Peyer's patch (tissue), 4 donors: ENCODE measurements around the gene NDUFB4. TPM values are rescaled to one million over a fixed set of nuclear protein-coding genes. Genes with fewer than 3 reads are reported as not detected.
A peak's percentile ranks its signal among the peaks of the same experiment; 100 is the strongest.

Experiments used
- DNase-seq, 3 donors: peaks; one replicate each; pipeline ENCODE4 v3.0.0-alpha.2; 2017 to 2019
- H3K27ac ChIP-seq, 4 donors: fragments of 200-600 bp; sonication (generic); one replicate each; pipeline ENCODE4 v1.5.1; 2016 to 2019
- H3K27me3 ChIP-seq, 2 donors: fragments of 200-600 bp; sonication (generic); one replicate each; pipeline ENCODE4 v1.5.1; 2019
- H3K36me3 ChIP-seq, 3 donors: fragments of 200-600 bp; sonication (generic); one replicate each; pipeline ENCODE4 v1.5.1; 2016 to 2019
- H3K4me1 ChIP-seq, 4 donors: fragments of 200-600 bp; sonication (generic); one replicate each; pipeline ENCODE4 v1.5.1; 2016 to 2019
- H3K4me3 ChIP-seq, 4 donors: fragments of 200-600 bp; sonication (generic); 1 replicate in 3 of 4; 2 replicates in 1 of 4; pipeline ENCODE4 v1.5.1; 2016 to 2019; ENCODE audit warnings: mild to moderate bottlenecking in 1 of 4
- H3K9me3 ChIP-seq, 4 donors: fragments of 200-600 bp; sonication (generic); one replicate each; pipeline ENCODE4 v1.5.1; 2016 to 2019; ENCODE audit warnings: mild to moderate bottlenecking in 1 of 4
- CTCF ChIP-seq, 6 experiments: fragments of 450-650 bp in 4 of 6; fragments of 200-600 bp in 2 of 6; sonication (generic) in 1 of 6; IDR thresholded peaks; one replicate each; pipeline ENCODE4 v1.5.1; 2017 to 2019; ENCODE audit warnings: antibody characterized with exemption in 6 of 6, mild to moderate bottlenecking in 3 of 6, moderate library complexity in 1 of 6
- POLR2A ChIP-seq, 2 donors: fragments of 450-650 bp; IDR thresholded peaks; one replicate each; pipeline ENCODE4 v1.5.1; 2017; ENCODE audit warnings: antibody characterized with exemption in 2 of 2, mild to moderate bottlenecking in 2 of 2, moderate library complexity in 2 of 2
- total RNA-seq, 4 donors: library from RNA; depleted of rRNA; stranded (reverse); fragments of >200 nt; gene quantifications; one replicate each; pipeline ENCODE4 v1.1.0, GENCODE V29; 2016

Gene NDUFB4
- total RNA-seq, 4 donors from 2014 or later: 43.7 to 156 (median 79.6) TPM

GRCh38 chr3:120567370-120568201 lies 28.6 kb upstream of the NDUFB4 start:
- H3K4me1 ChIP-seq: peaks cover 0 to 4% (median 0%) of the 10 kb centered on the region in 4 donors
- H3K9me3 ChIP-seq: no peaks in the 10 kb centered on the region
- no peaks in the 10 kb centered on the region for H3K36me3 ChIP-seq
- TF ChIP-seq POLR2A (IDR thresholded peaks at IDR 0.05): no peak
- TF ChIP-seq CTCF (IDR thresholded peaks at IDR 0.05): peak in 3 of 6 experiments; percentile 15 to 27 (median 22)
- DNase-seq: no peak
- H3K4me3 ChIP-seq: no peak overlapping the region
- H3K27ac ChIP-seq: no peak overlapping the region
- H3K27me3 ChIP-seq: no peaks in the 10 kb centered on the region

- no peak for DNase-seq
- Histone ChIP-seq H3K27me3 (no peaks in the 10 kb centered on the region), H3K9me3 (no peaks in the 10 kb centered on the region), H3K4me1 (peaks cover 0 to 4% (median 0%) of the 10 kb centered on the region in 4 donors), H3K36me3 (no peaks in the 10 kb centered on the region), H3K27ac (no peak overlapping the region), H3K4me3 (no peak overlapping the region)
- TF ChIP-seq POLR2A (IDR thresholded peaks at IDR 0.05) (no peak), CTCF (IDR thresholded peaks at IDR 0.05) (no peak)
Observed at GRCh38 chr3:120568202-120568531, 28.0 kb upstream of the NDUFB4 start.

- Histone ChIP-seq H3K4me3 (no peak overlapping the region), H3K27me3 (no peaks in the 10 kb centered on the region), H3K27ac (no peak overlapping the region), H3K4me1 (peaks cover 0 to 4% (median 0%) of the 10 kb centered on the region in 4 donors), H3K36me3 (no peaks in the 10 kb centered on the region), H3K9me3 (no peaks in the 10 kb centered on the region)
- DNase-seq: no peak
- TF ChIP-seq POLR2A (IDR thresholded peaks at IDR 0.05) (no peak), CTCF (IDR thresholded peaks at IDR 0.05) (no peak)
Observed at GRCh38 chr3:120568598-120568997, 27.5 kb upstream of the NDUFB4 start.

- H3K9me3 ChIP-seq: no peaks in the 10 kb centered on the region
- TF ChIP-seq CTCF (IDR thresholded peaks at IDR 0.05) (no peak), POLR2A (IDR thresholded peaks at IDR 0.05) (no peak)
- H3K4me1 ChIP-seq: peaks cover 0 to 4% (median 0%) of the 10 kb centered on the region in 4 donors
- DNase-seq: no peak
- H3K4me3 ChIP-seq: no peak overlapping the region
- H3K27ac ChIP-seq: no peak overlapping the region
- no peaks in the 10 kb centered on the region for H3K27me3 ChIP-seq
- no peaks in the 10 kb centered on the region for H3K36me3 ChIP-seq
Observed at GRCh38 chr3:120569222-120570057, 26.7 kb upstream of the NDUFB4 start.

GRCh38 chr3:120572027-120572426 lies 24.1 kb upstream of the NDUFB4 start:
- H3K36me3 ChIP-seq: no peaks in the 10 kb centered on the region
- H3K4me1 ChIP-seq: peaks cover 0 to 4% (median 0%) of the 10 kb centered on the region in 4 donors
- H3K27ac ChIP-seq: no peak overlapping the region
- TF ChIP-seq CTCF (IDR thresholded peaks at IDR 0.05) (no peak), POLR2A (IDR thresholded peaks at IDR 0.05) (no peak)
- no peaks in the 10 kb centered on the region for H3K27me3 ChIP-seq
- H3K9me3 ChIP-seq: no peaks in the 10 kb centered on the region
- H3K4me3 ChIP-seq: no peak overlapping the region
- no peak for DNase-seq
